ENCODE results near the gene MET. TPM values are rescaled to one million over a fixed set of nuclear protein-coding genes. Genes with fewer than 3 reads are reported as not detected.

MET gene
- total and polyA plus RNA-seq, 2 of the 8 experiments (the other 6 are each of a cell fraction or from before 2014, with no cell fraction given): 3.5 to 12.9 TPM

- no peak for TF ChIP-seq SIX5 (IDR thresholded peaks at IDR 0.05; ENCODE audit: low read depth, low read length)
- TF ChIP-seq, protein P1, sequence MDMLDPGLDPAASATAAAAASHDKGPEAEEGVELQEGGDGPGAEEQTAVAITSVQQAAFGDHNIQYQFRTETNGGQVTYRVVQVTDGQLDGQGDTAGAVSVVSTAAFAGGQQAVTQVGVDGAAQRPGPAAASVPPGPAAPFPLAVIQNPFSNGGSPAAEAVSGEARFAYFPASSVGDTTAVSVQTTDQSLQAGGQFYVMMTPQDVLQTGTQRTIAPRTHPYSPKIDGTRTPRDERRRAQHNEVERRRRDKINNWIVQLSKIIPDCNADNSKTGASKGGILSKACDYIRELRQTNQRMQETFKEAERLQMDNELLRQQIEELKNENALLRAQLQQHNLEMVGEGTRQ (IDR thresholded peaks at IDR 0.05; ENCODE audit: low read length): no peak
These were observed 42.9 kb upstream of the MET start (continued) for GRCh38 chr7:116629051-116629463.
